NCI-H1436 treated with DMSO at 0.1 percent for 48 hours (cell line): Measurements from ENCODE around the gene LRRC28.

Experiments
- DNase-seq: peaks from one replicate; lab custom pipeline; 2025; lab: John Stamatoyannopoulos, UW

Gene LRRC28

DNA sequence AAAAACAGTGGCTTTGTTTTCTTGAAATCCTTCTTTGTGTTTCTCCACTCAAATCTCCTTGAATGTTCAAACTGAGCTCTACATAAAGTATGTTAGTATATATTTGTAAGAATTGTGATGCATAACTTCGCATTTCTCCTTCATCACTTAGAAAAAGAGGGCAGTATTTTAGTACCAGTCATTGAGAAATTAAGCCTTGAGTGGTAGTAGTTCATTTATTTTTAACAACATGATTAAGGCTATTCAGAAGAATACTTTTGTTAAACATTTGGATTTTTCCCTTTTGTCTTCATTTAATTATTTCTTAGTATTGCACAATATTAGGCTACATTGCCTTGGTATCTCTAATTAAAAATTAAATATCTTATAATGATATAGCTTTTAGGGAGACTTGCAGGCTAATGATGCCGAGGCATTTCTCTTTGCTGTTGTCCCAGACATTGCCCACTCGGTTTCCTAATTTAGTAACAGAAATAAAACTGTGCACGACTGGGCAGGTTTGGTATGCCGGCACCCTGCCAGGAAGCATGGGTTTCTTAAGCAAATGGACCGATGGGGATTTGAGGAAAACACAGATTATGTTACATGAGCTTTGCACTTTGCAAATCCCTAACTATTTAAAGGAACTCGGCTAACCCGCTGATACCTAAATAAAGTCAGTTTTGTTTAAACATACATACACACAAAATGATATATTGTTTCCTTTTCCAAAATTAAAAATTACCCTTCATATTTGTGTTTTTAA is 54.7 kb downstream of the LRRC28 start:
- no peak for DNase-seq

DNA sequence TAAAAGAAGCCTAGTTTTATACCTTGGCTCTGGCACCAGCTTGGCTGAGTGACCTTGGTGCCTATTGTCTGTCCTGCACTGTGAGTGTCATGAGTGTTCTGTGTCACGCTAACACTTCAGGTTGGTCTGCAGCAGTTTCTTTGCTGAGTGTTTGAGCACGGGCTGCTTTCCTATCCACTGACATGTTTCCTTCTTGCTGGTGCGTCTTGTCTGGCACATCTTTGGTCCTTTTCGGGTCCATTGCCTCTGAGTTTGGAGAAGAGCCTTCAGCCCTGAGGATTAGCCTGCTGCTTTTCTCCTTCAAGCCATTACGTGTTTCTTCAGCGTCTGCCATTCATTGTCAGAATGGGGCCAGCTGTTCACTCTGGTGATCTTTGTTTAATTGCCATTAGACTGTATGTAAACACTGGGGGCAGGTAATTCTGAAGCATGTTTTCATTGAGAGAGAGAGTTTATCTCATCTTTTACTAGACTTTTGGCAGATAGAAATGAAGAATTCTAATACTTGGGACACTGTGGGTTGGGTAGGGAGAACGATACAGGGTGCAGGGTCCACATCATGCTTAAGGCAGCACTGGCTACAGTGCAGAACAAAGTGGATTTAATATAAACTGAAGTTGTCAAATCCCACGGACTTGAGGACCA is 55.5 kb downstream of the LRRC28 start:
- DNase-seq: no peak

DNA sequence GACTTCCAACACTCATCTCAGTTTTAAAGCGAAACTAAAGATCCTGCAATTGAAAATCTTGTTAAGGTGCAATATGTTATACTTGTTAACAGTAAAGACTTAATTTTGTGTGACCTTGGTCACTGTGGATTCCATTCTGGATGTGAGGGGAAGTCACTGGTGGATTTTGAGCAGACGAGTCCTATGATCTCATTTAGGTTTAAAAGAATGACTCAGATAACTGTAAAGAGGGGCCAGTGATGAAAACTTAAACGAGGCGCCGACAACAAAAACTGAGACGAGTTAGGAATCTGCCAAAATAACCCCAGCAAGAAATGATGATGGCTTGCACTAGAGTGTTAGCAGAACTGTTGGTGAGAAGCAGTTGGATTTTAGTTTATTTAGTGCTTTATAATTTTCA is 56.5 kb downstream of the LRRC28 start:
- DNase-seq: no peak

DNA sequence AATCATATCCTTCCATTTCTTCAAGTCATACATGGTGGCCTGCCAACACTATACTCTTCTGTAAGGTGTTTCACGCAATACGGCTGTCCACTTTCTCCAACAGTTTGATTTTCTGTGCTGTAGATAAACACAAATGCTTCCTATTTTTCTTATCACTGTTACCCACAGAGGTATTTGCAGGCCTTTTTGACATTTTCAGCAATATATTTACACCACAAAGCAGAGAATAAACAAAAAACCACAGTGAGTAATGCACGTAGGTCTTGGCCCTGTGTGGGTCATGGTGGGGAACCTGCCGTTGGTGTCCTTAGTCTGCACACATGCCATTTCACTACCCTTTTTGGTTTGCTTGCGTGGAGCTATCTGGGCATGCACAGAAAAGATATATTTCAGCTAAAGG is 59.5 kb downstream of the LRRC28 start:
- DNase-seq: no peak

DNA sequence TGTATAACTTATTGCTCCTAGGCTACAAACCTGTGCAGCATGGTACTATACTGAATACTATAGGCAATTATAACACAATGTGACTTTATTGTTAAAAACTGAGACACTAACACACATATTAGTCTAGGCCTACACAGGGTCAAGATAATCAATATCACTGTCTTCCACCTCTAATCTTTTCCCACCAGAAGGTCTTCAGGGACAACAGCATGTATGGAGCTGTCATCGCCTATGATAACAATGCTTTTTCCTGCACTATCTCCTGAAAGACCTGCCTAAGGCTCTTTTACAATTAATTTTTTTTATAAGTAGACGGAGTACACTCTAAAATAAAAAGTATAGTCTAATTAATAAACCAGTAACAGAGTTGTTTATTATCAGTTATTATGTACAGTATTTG is 60.9 kb downstream of the LRRC28 start:
- no peak for DNase-seq

DNA sequence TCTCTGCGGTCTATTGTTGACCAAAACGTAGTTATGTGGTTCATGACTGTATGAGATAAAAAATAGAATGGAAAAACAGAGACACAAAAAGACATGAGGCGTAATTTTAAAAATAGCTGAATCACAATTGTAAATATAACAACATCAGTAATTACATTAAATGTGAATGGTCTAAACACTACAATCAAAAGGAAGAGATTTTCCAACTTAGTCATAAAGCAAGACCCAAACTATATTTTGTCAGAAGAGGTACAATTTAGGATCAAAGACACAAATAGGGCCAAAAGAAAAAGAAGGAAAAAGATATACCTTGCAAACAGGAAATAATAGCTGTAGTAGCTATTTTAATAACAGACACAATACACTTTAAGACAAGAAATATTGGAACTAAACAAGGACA is 61.5 kb downstream of the LRRC28 start:
- no peak for DNase-seq

DNA sequence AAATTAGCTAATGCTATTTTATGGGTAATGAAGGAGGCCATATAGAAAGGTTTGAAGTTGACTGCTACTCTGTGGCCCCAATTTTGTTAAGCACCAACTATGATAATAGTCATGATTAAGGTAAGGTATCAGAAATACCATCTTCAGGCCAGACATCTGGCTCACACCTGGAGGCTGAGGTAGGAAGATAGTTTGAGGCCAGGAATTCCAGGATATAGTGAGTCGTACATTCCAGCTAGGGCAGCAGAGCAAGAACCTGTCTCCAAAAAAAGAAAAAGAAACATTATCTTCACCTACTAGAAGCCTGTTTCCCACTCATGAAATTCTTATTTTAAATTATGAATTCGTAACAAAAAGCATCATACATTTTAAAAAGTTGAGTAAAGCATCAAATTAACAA is 64.4 kb downstream of the LRRC28 start:
- DNase-seq: no peak

DNA sequence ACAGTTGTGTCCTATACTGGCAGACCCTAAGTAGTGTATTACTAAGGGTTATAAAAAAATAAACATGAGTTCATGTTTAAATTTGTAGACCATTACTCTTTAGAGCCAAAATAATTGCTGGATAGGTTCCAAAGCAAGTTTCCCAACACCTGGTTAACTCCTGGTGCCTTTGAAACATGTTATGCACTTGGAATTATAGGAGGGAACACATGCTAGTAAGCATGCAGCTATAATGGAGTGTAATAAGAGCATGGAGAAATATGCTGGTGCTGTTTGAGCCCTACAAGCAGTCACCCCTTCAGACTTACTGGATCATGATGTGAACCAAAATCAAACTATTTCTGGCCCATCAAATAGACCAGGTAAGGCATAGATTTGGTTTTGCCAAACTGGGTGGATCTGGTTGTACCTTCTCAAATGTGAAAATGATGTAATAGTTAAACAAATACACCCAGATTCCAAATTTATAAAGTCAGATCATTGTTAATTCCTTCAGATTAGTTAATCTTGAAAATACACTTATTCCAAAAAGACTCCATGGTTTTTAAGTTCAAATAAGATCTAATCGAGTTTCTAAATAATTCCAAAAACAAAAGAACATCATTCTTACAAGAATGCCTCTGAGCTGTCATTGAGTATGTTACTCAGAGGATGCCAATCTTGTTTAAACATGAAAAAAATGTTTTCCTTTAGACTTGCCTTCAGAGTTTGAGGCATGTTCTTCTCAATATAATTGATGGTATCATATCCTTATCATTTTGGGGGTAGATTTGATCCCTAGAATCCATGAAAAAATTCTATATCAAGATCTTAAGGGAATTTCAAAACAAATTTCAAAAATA is 69.3 kb downstream of the LRRC28 start:
- DNase-seq: no peak

DNA sequence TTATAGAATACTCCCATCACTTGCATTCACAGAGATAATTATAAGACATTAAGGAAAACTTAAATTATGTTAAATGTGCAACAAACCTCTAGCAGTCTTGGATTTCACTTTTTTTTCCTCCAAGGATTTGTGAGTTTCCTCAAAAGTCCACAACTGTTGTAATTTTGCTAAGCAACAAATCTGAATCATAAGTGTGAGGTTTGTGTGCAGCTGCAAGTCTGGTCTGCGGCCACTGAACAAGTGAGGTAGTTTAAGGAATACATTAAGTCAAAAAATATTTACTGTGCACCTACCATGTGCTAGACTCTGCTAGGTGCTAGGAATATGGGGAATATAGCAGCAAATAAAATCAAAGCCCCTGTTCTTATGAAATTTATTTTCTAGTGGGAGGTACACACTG is 70.2 kb downstream of the LRRC28 start:
- DNase-seq: no peak

DNA sequence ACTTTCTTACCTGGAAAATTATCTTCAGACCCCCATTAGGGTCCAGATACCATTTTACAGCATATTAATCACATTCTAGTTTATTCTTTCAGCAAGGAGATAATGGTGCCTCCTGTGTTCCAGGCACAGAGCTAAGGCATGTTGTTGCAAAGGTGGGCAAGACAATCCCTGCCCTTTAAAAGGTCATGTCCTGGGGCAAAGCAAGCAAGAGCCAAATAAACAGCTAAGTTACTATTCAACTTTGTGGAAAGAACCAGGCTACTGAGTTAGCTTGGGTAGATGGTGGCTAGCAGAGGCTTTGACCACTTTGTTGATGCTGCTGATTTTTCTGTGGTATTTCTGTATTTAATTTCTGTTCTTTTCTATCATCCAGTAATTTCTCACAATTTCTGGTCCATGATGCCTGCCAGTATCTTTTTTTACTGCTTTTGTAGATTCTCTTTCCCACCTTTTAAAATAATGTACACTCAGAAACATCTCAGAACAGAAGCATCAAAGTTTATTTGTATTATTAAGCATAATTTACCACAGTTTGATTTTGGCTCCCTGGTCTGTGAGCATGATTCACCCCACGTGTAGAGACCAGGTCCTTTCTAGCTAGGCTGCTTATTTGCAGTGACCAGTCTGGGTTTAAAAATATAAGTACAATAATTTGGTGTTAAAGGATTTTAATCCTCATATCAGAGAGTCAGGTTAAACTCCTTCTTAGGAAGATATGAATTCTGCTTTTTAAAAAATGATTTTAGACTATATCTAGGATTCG is 71.5 kb downstream of the LRRC28 start:
- no peak for DNase-seq

DNA sequence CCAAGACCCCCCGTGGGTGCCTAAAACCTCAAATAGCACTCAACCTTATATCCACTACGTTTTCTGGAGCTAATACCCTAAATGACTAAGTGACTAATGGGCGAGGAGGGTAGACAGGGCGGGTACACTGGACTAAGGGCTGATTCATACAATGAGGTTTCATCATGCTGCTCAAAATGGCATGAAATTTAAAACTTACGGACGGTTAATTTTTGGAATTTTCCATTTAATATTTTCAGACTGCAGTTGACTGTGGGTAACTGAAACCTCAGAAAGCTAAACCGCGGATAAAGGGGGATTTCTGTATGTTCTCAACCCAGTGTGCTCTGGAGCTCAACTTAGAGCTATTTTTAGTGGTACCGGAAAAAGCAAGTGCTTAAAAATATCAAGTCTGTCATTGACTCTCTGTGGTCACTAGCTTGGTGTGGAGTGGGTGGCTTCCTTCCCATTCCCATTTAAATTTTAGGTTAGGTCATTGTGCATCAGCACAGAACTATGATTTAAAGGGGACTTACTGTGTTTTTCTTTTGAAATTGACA is 72.9 kb downstream of the LRRC28 start:
- DNase-seq: no peak

DNA sequence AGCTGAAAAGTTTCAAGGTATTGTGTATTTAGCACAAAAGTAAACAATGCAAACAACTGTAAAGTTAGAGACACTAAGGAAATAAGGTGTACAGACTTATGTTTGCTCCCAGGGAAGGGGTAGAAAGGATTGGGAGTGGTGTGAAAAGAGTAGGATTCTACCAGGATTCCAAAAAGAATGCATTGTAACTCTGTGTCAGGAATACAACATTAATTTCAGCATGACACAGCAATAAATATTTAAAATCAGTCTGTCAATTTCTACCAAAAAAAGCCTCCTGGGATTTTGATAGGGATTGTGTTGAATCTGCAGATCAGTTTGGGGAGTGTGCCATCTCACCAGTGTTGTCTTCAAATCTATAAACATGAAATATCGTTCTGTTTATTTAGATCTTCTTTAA is 73.4 kb downstream of the LRRC28 start:
- no peak for DNase-seq

DNA sequence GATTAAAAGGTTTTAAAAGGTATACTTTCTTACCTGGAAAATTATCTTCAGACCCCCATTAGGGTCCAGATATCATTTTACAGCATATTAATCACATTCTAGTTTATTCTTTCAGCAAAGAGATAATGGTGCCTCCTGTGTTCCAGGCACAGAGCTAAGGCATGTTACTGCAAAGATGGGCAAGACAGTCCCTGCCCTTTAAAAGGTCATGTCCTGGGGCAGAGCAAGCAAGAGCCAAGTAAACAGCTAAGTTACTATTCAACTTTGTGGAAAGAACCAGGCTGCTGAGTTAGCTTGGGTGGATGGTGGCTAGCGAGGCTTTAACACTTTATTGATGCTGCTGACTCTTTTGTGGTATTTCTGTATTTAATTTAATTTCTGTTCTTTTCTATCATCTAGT is 75.0 kb downstream of the LRRC28 start:
- no peak for DNase-seq

DNA sequence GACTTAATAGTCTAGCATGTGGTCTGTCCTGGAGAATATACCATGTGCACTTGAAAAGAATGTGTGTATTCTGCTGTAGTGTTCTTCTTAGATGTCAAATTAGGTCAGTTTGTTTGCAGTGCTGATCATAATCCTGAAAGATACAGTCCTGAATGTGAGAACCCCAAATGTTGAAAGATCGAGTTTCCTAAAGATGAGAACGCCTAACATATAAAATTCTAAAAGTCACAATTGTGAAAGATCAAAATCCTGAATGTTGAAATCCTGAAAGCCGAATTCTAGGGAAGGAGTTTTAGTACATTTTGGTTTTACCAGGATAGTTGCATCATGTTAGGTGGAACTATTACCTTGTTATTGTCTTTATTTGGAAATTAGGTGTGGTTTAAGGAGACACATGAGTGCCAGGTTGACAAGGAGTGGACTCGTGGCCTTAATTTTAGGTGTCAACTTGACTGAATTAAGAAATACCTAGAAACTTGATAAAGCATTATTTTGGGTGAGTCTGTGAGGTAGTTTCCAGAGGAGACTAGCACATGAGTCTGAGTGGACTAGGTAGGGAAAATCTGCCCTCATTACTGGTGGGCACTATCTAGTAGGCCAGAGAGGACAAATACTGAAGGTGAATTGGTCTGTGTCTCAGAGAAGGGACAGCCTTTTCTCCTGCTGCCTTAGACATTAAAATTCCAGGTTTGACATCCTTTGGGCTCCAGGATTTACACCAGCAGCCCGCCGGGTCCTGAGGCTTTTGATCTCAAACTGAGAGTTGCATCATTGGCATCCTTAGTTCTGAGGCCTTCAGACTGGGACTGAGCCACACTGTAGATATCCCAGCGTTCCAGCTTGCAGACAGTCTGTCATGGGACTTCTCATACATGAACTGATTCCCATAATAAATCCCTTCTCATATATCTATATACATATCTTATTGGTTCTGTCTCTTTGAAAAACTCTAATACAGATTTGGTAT is 77.1 kb downstream of the LRRC28 start:
- DNase-seq: no peak

DNA sequence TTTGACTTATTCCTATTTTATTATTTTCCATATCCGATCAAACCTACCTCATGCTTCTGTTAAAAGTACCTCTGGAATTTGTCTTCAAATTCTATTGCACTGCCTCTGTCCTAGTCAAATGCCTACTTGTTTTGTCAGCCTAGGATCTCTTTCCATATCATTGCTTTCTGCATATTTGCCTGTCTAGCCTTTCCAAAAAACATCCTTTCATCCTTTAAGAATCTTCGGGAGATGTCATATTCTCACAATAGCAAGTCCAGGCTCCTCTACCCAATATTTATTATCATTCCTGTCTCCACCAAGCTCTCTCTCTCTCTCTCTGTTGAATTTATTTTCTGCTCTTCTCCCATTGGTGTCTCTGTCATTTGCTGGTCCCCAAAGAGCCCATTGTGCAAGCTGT is 80.1 kb downstream of the LRRC28 start:
- DNase-seq: no peak

DNA sequence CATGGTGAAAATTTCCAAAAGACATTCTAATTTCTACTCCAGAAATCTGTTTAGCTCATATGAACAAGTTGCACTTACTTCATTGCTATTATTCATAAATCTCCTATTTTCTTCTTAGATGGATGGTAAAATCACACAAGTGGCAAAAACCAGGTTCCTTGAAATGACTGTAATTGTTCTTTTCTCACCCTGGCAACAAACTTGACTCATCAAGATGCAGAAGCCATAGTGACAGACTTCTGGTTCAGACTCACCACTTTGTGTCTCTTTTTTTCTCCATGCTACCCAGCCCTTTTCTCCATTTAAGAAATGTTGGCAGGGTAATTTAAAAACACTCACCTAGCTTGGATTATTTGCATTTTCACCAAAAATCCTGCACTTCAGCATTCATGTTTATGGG is 82.1 kb downstream of the LRRC28 start:
- DNase-seq: no peak

DNA sequence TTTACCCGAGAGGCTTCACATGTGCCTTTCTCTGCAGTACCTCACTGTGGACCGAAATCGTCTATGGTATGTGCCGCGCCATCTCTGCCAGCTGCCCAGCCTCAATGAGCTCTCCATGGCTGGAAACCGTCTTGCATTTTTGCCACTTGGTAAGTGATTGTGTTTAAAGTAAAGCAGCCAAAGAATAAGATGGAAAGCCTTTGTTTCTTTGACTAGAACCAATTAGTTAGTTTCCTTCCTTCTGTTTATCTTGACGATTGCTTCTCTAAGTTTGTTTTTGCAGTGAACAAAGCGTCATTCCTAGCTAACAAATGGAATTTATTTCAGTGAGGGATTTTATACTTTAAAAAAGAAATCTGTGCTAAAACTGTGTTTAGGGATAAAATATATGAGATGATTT is 82.7 kb downstream of the LRRC28 start:
- no peak for DNase-seq

DNA sequence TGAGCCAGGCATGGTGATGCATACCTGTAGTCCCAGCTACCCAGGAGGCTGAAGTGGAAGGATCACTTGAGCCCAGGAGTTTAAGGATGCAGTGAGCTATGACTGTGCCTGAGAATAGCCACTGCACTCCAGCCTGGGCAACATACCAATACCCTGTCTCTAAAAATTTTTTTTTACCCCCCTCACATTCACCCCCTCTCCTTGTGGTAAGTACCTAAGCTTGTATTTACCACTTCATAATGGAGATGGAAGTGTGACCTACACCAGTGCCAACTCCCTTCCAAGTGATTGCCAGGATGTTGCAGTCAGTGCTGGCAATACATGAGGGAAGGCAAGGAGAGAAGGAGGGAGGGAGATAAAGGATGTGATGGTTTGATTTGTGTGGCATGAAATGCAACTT is 84.2 kb downstream of the LRRC28 start:
- DNase-seq: no peak

DNA sequence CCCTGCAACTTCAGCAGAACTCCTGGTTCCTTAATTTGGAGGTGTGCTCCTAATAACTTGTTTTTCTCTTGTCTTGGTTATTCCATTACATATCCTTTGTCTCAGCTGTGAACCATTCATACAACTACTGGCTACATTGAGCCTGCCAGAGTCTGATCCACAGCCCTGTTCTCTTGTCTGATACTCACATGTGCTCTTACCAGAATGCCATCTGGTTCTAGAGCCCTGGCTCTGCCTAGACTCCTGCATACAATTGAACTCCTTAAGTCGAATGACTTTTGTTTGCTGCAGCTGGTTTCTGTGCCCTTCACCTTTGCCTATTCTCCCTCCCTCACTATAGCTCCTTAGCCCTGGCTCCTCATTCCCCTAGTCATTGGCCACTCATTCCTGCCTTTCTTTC is 85.5 kb downstream of the LRRC28 start:
- no peak for DNase-seq

DNA sequence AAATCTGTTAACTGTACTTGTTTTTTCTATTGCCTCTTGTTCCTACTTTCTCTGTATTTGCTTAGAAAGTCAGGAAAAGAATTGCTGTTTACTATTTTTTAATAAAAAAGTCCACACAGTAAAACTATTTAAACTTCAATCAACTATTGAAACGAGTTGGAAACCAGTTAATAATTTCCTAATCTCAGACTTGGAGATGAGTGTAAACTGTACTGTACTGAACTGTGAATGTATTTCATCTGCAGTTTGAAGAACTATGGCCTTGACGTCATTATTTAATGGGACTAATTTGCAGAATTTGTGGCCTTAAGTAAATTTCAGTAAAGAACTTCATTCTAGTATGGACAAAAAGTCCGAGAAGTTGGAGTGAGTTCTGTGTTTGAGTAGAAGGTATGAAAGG is 89.1 kb downstream of the LRRC28 start:
- DNase-seq: no peak

DNA sequence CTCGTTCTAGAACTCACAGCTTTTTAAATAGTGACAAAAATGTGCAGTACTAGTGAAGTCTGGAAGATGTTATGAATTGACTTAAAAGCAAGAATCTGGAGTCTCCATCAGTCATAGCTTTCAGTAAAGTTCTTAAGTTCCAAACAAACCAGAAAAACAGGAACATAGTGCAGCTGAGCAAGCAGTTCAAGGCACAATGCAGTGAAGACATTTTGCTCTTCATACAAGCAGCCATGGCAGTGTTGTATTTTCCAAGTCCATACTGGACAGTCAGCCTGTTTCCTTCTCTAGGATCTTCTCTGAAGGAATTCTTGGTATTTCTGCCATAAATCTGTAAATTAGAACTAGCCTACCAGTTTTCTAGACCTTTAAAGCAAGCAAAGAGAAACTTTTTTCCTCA is 90.5 kb downstream of the LRRC28 start:
- no peak for DNase-seq
